Fibroblast of skin of back (primary cell): ENCODE data around the gene PARM1.

Experiments
- DNase-seq: peaks from one replicate; pipeline ENCODE4 v3.0.0-alpha.2; 2013

Gene PARM1

GRCh38 chr4:75099321-75099720, 166.4 kb downstream of the PARM1 start:
- DNase-seq = no peak
